DND-41 (cell line): ENCODE data around the gene SYNE1.

Experiments
- EZH2 ChIP-seq: IDR thresholded peaks from 3 replicates; pipeline ENCODE4 v1.6.1; 2012; ENCODE audit warnings: borderline replicate concordance, low read depth, mild to moderate bottlenecking, moderate library complexity, low read length, inconsistent platforms; ENCODE audit not compliant: severe bottlenecking
- TF ChIP-seq, protein P1 (sequence below): IDR thresholded peaks from 2 replicates; pipeline ENCODE4 v1.5.1; 2012; ENCODE audit warnings: borderline replicate concordance, low read length, moderate library complexity, mild to moderate bottlenecking; ENCODE audit not compliant: poor library complexity, severe bottlenecking; ENCODE audit errors: extremely low read depth

DNA sequence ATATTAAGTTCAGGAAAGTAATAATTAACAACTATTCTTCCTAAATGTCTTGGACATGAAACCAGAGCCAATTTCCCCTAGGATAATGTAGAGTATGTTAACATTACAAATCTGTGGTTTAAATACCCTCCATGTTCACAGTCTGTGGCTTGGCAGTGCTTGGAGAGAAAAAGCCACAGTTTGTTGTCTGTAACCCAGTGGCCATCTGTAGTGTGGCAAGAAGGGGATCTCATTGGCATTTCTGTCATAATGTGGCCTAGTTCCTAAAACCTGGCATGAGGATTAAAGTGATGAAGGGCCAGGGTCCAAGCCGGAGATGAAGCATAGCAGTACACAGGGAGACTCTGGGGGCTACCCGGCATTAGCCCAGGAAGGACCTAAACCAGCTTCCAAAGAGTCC, 31.2 kb downstream of the SYNE1 start:
- TF ChIP-seq, protein P1, sequence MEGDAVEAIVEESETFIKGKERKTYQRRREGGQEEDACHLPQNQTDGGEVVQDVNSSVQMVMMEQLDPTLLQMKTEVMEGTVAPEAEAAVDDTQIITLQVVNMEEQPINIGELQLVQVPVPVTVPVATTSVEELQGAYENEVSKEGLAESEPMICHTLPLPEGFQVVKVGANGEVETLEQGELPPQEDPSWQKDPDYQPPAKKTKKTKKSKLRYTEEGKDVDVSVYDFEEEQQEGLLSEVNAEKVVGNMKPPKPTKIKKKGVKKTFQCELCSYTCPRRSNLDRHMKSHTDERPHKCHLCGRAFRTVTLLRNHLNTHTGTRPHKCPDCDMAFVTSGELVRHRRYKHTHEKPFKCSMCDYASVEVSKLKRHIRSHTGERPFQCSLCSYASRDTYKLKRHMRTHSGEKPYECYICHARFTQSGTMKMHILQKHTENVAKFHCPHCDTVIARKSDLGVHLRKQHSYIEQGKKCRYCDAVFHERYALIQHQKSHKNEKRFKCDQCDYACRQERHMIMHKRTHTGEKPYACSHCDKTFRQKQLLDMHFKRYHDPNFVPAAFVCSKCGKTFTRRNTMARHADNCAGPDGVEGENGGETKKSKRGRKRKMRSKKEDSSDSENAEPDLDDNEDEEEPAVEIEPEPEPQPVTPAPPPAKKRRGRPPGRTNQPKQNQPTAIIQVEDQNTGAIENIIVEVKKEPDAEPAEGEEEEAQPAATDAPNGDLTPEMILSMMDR: no peak
- no peak for TF ChIP-seq EZH2
